Measurements from ENCODE around the gene CTAGE1. TPM values are rescaled to one million over a fixed set of nuclear protein-coding genes. Genes with fewer than 3 reads are reported as not detected.

CTAGE1 gene
- total RNA-seq, 4 donors from 2014 or later = not detected

DNA sequence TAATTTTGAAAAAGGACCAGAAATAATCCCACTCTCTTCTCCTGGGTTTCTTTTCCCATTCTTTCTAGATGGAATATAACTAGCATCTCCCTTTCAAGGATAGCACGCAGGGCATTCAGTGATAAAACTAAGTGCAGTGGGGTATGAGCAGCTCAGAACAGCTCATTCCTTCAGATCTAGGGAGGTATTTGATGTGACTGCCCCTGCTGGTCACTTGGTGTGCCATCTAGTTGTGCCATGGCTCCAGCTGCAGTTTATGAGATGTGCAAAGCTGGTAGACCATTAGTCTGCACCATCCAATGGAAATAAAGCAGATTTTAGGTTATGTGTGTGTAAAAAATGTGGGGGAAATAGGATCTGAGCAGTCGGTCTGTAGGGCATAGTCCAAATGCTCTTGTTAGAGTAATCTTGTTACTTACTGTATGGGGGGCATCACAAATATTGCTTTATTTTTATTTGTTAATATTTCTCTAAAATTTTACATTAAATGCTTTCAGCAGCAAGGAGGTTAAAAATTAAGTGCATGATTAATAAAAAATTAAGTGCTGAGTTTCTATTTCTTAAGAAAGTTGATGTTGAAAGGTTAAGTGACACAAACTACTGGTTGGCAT lies 38.9 kb downstream of the CTAGE1 start:
- Histone ChIP-seq H3K36me3 (no peaks in the 10 kb centered on the region), H3K27me3 (no peaks in the 10 kb centered on the region), H3K27ac (replicated peaks in 1 of 4) (no peak overlapping the region), H3K4me1 (no peaks in the 10 kb centered on the region), H3K4me3 (no peak overlapping the region), H3K9me3 (no peaks in the 10 kb centered on the region)
- TF ChIP-seq POLR2AphosphoS5 (IDR thresholded peaks at IDR 0.05) = no peak
- no peak for TF ChIP-seq POLR2A (IDR thresholded peaks at IDR 0.05; ENCODE audit: low read depth)
- TF ChIP-seq, protein P1, sequence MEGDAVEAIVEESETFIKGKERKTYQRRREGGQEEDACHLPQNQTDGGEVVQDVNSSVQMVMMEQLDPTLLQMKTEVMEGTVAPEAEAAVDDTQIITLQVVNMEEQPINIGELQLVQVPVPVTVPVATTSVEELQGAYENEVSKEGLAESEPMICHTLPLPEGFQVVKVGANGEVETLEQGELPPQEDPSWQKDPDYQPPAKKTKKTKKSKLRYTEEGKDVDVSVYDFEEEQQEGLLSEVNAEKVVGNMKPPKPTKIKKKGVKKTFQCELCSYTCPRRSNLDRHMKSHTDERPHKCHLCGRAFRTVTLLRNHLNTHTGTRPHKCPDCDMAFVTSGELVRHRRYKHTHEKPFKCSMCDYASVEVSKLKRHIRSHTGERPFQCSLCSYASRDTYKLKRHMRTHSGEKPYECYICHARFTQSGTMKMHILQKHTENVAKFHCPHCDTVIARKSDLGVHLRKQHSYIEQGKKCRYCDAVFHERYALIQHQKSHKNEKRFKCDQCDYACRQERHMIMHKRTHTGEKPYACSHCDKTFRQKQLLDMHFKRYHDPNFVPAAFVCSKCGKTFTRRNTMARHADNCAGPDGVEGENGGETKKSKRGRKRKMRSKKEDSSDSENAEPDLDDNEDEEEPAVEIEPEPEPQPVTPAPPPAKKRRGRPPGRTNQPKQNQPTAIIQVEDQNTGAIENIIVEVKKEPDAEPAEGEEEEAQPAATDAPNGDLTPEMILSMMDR (IDR thresholded peaks at IDR 0.05) = peak in 2 of 3 experiments; percentile 15 to 52
- no peak for DNase-seq (ENCODE audit: extremely low spot score)
- intact Hi-C loops (cut with DNase I) = loop anchor here (10.0 kb wide), 1 partner anchor 214 kb away; the partner anchor contains the start of gene GATA6
- WGBS = 80% methylated on average over 2 of the region's 2 CpGs

DNA sequence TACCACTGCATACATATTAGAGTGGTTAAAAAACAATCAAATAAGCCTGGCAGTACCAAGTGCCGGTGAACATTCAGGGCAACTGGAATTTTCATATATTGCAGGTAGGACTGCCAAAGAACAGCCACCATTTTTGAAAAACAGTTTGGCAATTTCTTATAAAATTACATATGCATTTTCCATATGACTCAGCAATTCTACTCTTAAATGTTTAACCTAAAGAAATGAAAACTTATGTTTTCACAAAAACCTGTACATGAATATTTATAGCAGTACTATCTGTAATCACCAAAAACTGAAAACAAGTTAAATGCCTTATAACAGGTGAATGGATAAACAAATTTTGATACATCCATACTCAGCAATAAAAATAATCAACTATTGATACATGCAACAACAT lies 39.9 kb downstream of the CTAGE1 start:
- no peak overlapping the region for H3K4me3 ChIP-seq
- H3K27ac ChIP-seq (replicated peaks in 1 of 4) = no peak overlapping the region
- 90% methylated on average over 1 of the region's 1 CpG for WGBS
- no peaks in the 10 kb centered on the region for H3K27me3 ChIP-seq
- no peaks in the 10 kb centered on the region for H3K9me3 ChIP-seq
- DNase-seq (ENCODE audit: extremely low spot score) = no peak
- intact Hi-C loops (cut with DNase I) = loop anchor here (10.0 kb wide), 1 partner anchor 213 kb away; the partner anchor contains the start of gene GATA6
- H3K36me3 ChIP-seq = no peaks in the 10 kb centered on the region
- no peaks in the 10 kb centered on the region for H3K4me1 ChIP-seq
- TF ChIP-seq POLR2A (IDR thresholded peaks at IDR 0.05; ENCODE audit: low read depth) (no peak), POLR2AphosphoS5 (IDR thresholded peaks at IDR 0.05) (no peak), EP300 (IDR thresholded peaks at IDR 0.05) (no peak)
- TF ChIP-seq, protein P1 (IDR thresholded peaks at IDR 0.05) = no peak

DNA sequence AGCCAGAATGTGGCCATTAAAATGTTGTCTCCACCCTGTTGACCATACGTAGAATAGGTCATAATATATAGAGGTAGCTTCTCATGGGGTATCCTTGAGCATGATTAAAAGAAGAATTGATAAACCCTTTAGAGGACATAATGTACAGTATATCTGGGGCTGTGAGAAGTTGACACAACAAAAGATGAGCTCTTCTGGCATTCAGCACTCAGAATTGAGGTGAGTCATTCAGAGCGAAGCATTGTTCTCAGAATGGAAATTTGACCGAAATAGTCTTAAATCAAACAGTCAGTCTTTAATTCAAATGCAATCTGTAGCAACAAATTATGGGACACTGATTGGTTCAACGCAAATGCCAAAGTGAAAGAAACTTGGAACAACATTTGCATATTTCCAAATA lies 47.3 kb downstream of the CTAGE1 start:
- no peak for TF ChIP-seq EP300 (IDR thresholded peaks at IDR 0.05)
- TF ChIP-seq, protein P1 (IDR thresholded peaks at IDR 0.05) = no peak
- TF ChIP-seq POLR2A (IDR thresholded peaks at IDR 0.05; ENCODE audit: low read depth) = no peak
- no peak for TF ChIP-seq POLR2AphosphoS5 (IDR thresholded peaks at IDR 0.05)
- DNase-seq (ENCODE audit: extremely low spot score) = no peak
- Histone ChIP-seq H3K4me3 (no peak overlapping the region), H3K36me3 (no peaks in the 10 kb centered on the region), H3K4me1 (no peaks in the 10 kb centered on the region), H3K27ac (replicated peaks in 1 of 4) (no peak overlapping the region), H3K27me3 (no peaks in the 10 kb centered on the region), H3K9me3 (no peaks in the 10 kb centered on the region)
- 90% methylated on average over 4 of the region's 4 CpGs for WGBS
- intact Hi-C loops (cut with DNase I) = loop anchor here (10.0 kb wide), 1 partner anchor 206 kb away; the partner anchor contains the start of gene GATA6

DNA sequence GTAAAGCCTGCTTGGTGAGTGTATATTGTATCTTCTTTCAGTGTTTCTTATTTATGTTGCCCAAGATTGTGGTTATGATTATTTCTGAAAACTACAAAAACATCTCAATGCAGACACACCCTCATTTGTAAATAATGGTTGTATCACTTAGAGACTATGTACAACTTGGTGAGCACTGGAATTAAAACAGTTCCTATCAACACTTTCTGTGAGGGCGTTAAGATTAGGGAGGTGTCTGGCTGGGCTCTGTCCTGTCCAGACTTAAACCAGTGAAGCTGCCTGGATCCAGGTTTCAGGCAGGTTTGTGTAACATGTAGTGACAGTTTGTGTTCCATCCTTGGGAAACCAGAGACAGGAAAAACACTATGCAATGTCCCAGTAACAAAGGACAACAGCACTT lies 49.7 kb downstream of the CTAGE1 start:
- Histone ChIP-seq H3K4me3 (no peak overlapping the region), H3K27ac (replicated peaks in 1 of 4) (no peak overlapping the region), H3K36me3 (no peaks in the 10 kb centered on the region), H3K27me3 (no peaks in the 10 kb centered on the region), H3K9me3 (no peaks in the 10 kb centered on the region), H3K4me1 (no peaks in the 10 kb centered on the region)
- TF ChIP-seq EP300 (IDR thresholded peaks at IDR 0.05) = no peak
- TF ChIP-seq POLR2AphosphoS5 (IDR thresholded peaks at IDR 0.05) = no peak
- TF ChIP-seq POLR2A (IDR thresholded peaks at IDR 0.05; ENCODE audit: low read depth) = no peak
- TF ChIP-seq, protein P1 (IDR thresholded peaks at IDR 0.05) = no peak
- DNase-seq (ENCODE audit: extremely low spot score) = no peak
- WGBS = 70% methylated on average over 1 of the region's 1 CpG
- intact Hi-C loops (cut with DNase I) = no loop called here

DNA sequence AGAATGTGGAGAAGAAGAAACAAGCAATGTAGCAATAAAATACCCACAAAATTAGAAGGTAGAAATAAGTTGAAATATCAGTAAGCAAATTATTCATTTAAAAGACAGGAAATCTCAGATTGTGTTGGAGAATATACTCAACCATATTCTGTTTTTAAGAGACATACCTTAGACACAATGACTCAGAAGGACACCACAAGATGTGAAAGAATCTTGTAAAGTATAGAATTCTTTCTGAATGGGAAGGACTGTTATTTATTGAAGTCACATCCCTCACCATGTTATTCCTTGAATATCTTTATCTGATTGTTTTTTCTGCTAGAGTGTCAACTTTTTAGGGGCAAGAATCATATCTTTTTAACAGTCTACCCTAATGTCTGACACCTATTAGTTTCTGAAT lies 50.4 kb downstream of the CTAGE1 start:
- TF ChIP-seq POLR2A (IDR thresholded peaks at IDR 0.05; ENCODE audit: low read depth) (no peak), POLR2AphosphoS5 (IDR thresholded peaks at IDR 0.05) (no peak), EP300 (IDR thresholded peaks at IDR 0.05) (no peak)
- TF ChIP-seq, protein P1 (IDR thresholded peaks at IDR 0.05) = no peak
- Histone ChIP-seq H3K4me3 (no peak overlapping the region), H3K4me1 (no peaks in the 10 kb centered on the region), H3K9me3 (no peaks in the 10 kb centered on the region), H3K36me3 (no peaks in the 10 kb centered on the region), H3K27ac (replicated peaks in 1 of 4) (no peak overlapping the region), H3K27me3 (no peaks in the 10 kb centered on the region)
- intact Hi-C loops (cut with DNase I) = no loop called here
- DNase-seq (ENCODE audit: extremely low spot score) = no peak

Measured in esophagus muscularis mucosa (tissue), 4 donors.